ENCODE results near the gene C1QTNF6.

The C1QTNF6 gene

GRCh38 chr22:37141971-37142370, 46.1 kb downstream of the C1QTNF6 start:
- ATAC-seq (no peak), DNase-seq (no peak)

DNA sequence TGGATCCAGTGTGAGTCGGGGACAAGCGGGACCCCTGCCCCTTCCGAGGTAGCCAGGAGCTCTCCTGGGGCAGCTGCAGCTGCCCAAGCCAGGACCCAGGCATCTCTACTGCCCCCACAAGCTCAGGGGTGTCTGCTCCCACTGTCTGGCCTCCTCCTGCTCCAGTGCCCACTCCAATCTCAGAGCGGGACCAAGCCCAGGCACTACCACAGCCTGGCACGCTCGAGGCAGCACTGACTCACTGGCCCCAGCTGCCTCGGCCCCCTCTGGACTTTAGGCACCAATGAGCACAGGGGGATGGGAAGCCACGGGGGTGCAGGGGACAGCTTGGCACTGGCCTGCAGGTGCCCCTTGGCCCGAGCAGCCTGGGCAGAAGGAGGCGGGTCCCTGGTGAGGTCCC, 46.6 kb downstream of the C1QTNF6 start:
- DNase-seq (no peak), ATAC-seq (no peak)

DNA sequence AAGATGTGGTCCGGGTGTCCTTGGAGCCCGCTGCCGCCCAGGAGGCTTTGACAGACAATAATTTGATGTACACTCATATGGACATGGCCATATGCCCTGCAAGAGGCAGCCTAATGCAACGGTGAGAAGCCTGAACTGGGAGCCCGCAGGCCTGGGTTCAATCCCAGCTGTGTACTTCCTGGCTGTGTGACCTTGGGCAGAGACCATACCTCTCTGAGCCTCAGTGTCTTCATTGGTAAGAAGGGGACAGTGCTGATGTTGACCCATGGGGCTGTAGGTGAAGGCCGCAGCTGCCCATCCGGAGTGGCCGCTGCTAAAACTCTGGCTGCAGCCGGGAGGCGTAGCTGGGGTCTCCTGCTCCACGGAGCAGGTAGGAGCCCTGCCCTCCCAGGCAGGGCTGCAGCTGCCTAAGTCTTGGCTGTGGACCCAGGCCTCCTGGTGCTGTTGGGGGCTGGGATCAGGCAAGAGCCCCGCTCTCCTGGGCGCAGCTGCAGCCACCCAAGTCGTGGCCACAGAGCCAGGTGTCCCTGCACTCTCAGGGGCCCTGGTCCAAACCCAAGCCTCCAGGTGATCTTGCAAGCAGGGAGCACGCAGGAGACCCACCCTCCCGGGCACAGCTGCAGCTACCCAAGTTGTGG, 47.2 kb downstream of the C1QTNF6 start:
- no peak for ATAC-seq
- DNase-seq: no peak

DNA sequence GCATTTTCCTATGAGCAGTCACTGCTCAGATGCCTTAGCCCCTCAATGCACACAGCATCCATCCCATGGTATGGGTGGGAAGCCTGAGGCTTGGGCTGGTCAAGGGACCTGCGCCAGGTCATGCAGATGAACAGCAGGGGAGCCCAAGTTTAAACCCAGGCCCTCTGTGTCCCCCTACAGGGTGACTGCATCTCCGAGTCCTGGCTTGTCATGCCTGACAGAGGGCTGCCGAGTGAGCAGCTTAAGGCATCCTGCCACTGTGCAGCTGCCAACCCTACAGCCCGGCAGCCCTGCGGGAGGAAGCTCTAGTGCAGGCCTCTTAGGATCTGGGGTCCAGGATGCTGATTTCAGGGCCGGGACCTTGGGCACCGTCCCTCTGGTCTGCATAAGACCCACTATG, 48.3 kb downstream of the C1QTNF6 start:
- peak; percentile 36 for DNase-seq
- ATAC-seq: no peak

GRCh38 chr22:37138849-37139561, 49.0 kb downstream of the C1QTNF6 start:
- peak; percentile 51 for ATAC-seq

GRCh38 chr22:37137903-37138665, 50.0 kb downstream of the C1QTNF6 start:
- ATAC-seq (peak; percentile 76), DNase-seq (peak; percentile 46)

More at GRCh38 chr22:37138849-37139561, 49.0 kb downstream of the C1QTNF6 start:
- peak; percentile 55 for DNase-seq

DNA sequence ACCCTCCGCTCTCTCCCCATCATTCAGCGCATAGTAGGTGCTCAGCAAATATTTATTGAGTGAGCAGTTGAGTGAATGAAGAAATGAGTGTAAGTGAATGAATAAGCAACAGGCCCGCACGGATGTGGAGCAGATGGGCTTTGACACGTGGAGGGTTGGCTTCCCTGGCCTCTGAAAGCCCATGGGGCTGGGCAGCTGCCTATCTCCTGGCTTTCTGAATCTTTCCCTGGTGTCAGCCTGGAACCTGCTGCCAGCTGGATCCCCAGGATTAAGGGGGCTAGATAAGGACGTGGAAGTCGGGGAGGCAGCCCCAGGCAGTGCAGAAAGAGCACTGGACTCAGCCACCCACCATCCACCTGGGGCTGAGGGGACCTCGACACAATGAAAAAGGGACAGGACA, 50.9 kb downstream of the C1QTNF6 start:
- ATAC-seq (no peak), DNase-seq (no peak)

- ATAC-seq: no peak
- DNase-seq: no peak
Observed at GRCh38 chr22:37135023-37135422, 53.0 kb downstream of the C1QTNF6 start.

DNA sequence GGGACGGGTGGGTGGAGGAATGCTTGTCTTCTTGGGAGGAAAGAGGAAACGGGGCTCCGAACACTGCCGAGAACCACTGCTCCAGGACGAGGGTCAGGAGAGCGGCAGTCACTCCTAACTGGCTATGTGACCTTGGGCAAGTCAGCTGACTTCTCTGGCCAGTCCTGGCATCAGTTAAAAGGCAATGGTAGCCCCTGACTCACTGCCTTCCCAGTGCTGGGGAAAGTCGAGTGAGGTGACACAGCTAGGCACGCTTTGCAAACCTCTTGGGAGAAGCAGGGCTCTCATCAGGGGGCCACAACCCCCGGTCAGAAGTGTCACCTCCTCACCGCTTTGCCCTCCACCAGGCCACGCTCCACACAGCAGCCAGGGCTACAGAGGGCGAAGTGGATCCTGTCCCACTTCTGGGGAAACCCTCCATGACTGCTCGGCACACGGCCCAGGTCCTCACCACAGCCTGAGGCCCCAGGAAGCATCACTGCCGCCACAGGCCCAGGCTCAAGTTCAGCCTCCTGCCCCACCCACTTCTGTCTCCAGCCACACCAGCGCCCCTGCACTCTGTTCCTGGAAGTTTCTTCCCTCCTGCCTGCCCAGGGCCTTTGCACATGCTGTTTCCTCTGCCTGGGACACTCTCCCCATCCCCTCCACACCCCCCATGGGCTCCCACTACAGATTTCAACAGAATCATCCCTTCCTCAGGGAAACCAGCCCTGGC, 54.6 kb downstream of the C1QTNF6 start:
- DNase-seq (no peak), ATAC-seq (no peak)

DNA sequence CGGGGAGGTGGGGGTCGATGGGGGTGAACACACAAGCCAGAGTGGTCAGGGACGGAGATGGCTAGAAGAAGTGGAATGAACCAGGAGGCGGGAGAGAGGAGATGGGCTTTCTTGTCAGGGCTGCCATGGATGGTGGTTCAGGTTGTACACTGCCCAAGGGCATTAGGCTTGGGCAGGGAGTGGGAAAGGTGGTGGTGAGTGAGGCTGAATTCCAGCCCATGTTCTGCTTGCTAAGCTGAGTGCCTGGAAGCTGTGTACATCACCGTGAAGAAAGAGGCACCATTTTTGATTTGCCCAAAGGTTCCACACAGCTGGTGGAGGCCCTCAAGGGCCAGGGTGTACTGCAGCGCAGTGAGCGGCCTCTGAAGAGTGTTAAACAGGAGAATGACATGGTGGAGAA, 55.3 kb downstream of the C1QTNF6 start:
- ATAC-seq (no peak), DNase-seq (no peak)

Measured in stimulated activated naive CD8-positive, alpha-beta T cell treated with anti-CD3 and anti-CD28 coated beads, Interleukin-15, Interleukin-2, amounts not matched to agents 100 U/mL and 50 U/mL, for 24 hours (primary cell).